GM12891 (cell line): ENCODE data around the gene KCNS1. TPM values are rescaled to one million over a fixed set of nuclear protein-coding genes. Genes with fewer than 3 reads are reported as not detected.
A peak's percentile ranks its signal among the peaks of the same experiment; 100 is the strongest.
"Not testable (repeated sequence)": the region's sequence is repeated elsewhere in the genome, so short reads cannot be mapped to it uniquely, and the experiment has no call there.

ENCODE experiments used
- DNase-seq: peaks from one replicate; pipeline ENCODE4 v3.0.0; 2011; ENCODE audit warnings: low spot score; ENCODE audit not compliant: insufficient read length
- FAIRE-seq: peaks from 2 replicates; lab custom pipeline; 2011; peaks lifted over from hg19 to GRCh38; lab: Jason Lieb, UNC
- PAX5 ChIP-seq: IDR thresholded peaks from 2 replicates; pipeline ENCODE4 v1.6.1; 2011; ENCODE audit warnings: low read length, moderate library complexity, mild to moderate bottlenecking; ENCODE audit not compliant: insufficient read depth, severe bottlenecking
- POLR2A ChIP-seq: IDR thresholded peaks from 2 replicates; pipeline ENCODE4 v1.6.1; 2011; ENCODE audit warnings: low read depth, low read length, control low read depth
- POLR2AphosphoS5 ChIP-seq: IDR thresholded peaks from 2 replicates; pipeline ENCODE4 v1.6.1; 2011; ENCODE audit warnings: low read depth, low read length, control low read depth
- POU2F2 ChIP-seq: IDR thresholded peaks from 2 replicates; pipeline ENCODE4 v1.6.1; 2011; ENCODE audit warnings: low read depth, mild to moderate bottlenecking, control low read depth, low read length, moderate library complexity
- SPI1 ChIP-seq: IDR thresholded peaks from 2 replicates; pipeline ENCODE4 v1.6.1; 2011; ENCODE audit warnings: low read depth, low read length, control low read depth
- TAF1 ChIP-seq: IDR thresholded peaks from 2 replicates; pipeline ENCODE4 v1.6.1; 2011; ENCODE audit warnings: low read depth, low read length, control low read depth
- polyA plus RNA-seq: library from polyadenylated mRNA; unstranded; fragments of >200 nt; gene quantifications from one replicate; pipeline ENCODE4 v1.2.1, GENCODE V29; 2012; ENCODE audit warnings: low read depth, missing spikeins, inconsistent platforms; ENCODE audit not compliant: missing spikeins

KCNS1 gene, protein sequence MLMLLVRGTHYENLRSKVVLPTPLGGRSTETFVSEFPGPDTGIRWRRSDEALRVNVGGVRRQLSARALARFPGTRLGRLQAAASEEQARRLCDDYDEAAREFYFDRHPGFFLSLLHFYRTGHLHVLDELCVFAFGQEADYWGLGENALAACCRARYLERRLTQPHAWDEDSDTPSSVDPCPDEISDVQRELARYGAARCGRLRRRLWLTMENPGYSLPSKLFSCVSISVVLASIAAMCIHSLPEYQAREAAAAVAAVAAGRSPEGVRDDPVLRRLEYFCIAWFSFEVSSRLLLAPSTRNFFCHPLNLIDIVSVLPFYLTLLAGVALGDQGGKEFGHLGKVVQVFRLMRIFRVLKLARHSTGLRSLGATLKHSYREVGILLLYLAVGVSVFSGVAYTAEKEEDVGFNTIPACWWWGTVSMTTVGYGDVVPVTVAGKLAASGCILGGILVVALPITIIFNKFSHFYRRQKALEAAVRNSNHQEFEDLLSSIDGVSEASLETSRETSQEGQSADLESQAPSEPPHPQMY
- not detected for polyA plus RNA-seq

- no peak for DNase-seq
- no peak for FAIRE-seq
- TF ChIP-seq POLR2A (no peak), SPI1 (no peak)
These were observed at the start of gene KCNS1 for GRCh38 chr20:45100563-45101245. KCNS1 (minus strand) TSS chr20:45101127; CDS start chr20:45099236, 1,891 bp downstream.

- FAIRE-seq (no peak), DNase-seq (no peak)
- no peak for TF ChIP-seq POLR2AphosphoS5
- TF ChIP-seq PAX5, result no peak
- TF ChIP-seq POLR2A, result no peak
- TF ChIP-seq POU2F2, result no peak
- TF ChIP-seq SPI1, result no peak
- TF ChIP-seq TAF1, result no peak
These were observed 48.1 kb upstream of the KCNS1 start for GRCh38 chr20:45149062-45149461.

DNA sequence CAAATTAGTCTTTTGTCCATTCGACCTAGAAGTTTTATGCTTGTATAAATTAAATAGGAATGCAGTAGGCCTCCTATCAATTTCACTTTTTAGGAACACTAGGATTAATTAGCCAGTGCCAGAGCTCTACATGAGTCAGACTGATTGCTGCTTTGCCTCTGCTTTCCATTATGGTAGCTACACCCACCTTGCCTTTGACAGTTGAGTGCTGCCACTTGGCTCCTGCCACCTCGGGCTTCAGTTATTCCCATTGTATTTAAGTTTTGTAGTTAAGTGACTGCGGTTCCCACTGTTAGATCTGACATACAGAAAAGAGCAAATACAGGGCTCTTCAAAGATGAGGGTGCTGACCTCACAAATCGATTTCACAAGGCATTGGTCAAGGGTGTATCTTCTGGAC lies 39.9 kb upstream of the KCNS1 start:
- FAIRE-seq (no peak), DNase-seq (no peak)
- TF ChIP-seq TAF1 (no peak), POLR2A (no peak), POLR2AphosphoS5 (no peak), PAX5 (no peak), SPI1 (no peak), POU2F2 (no peak)

DNA sequence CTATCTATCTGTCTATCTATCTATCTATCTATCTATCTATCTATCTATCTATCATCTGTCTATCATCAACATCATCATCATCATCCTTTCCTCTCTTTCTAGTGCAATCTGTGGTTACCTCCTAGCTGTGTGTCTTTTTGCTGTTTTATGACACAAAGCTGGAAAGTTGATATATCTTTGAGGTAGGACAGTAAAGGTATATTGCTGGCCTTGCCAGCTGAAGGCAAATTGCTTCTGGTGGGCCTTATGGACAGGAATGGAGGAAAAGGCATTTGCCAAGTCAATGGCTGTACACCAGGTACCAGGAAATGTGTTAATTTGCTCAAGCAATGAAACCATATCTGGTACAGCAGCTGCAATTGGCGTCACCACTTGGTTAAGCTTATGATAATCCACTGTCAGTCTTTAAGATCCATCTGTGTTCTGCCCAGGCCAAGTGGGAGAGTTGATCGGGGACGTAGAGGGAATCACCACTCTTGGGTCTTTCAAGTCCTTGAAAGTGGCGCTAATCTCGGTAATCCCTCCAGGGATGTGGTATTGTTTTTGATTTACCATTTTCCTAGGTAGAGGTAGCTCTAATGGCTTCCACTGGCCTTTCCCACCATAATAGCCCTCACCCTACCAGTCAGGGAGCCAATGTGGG lies 38.9 kb upstream of the KCNS1 start:
- not testable (repeated sequence) for FAIRE-seq, DNase-seq

- FAIRE-seq (no peak), DNase-seq (peak; percentile 33)
- no peak for TF ChIP-seq POLR2A
- TF ChIP-seq TAF1, result no peak
- TF ChIP-seq PAX5, result no peak
- TF ChIP-seq POU2F2, result no peak
- TF ChIP-seq POLR2AphosphoS5, result no peak
- no peak for TF ChIP-seq SPI1
These were observed 37.8 kb upstream of the KCNS1 start for GRCh38 chr20:45138561-45139300.

GRCh38 chr20:45136911-45137310 lies 36.0 kb upstream of the KCNS1 start:
- FAIRE-seq, result no peak
- DNase-seq, result no peak
- TF ChIP-seq TAF1, result no peak
- TF ChIP-seq POLR2A, result no peak
- no peak for TF ChIP-seq SPI1
- TF ChIP-seq POLR2AphosphoS5, result no peak
- no peak for TF ChIP-seq POU2F2
- no peak for TF ChIP-seq PAX5

DNA sequence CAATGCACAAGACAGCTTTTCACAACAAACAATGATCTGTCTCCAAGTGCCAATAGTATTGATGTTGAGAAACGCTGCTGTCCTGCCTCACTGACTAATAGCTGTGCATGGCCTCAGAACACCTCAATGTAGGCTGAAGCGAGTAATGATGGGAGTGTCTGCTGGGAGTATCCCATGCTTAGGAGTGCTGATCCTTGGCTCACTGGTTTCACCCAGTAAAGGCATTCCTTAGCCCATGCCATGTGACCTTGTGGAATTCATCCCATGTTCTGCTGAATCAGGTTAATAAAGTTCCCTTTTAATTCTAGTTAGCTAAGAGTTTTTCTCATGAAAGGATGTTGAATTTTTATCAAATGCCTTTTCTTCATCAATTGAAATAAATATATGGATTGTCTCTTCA lies 27.2 kb upstream of the KCNS1 start:
- FAIRE-seq, result peak; percentile 9

GRCh38 chr20:45124365-45124764 lies 23.4 kb upstream of the KCNS1 start, which contains the start of gene WFDC12:
WFDC12 (minus strand) TSS chr20:45124465; CDS start chr20:45124447, 18 bp downstream.
- DNase-seq, result no peak
- no peak for FAIRE-seq
- TF ChIP-seq POU2F2 (no peak), POLR2AphosphoS5 (no peak), PAX5 (no peak), POLR2A (no peak), SPI1 (no peak), TAF1 (no peak)

More for the DNA sequence above, 27.2 kb upstream of the KCNS1 start:
- DNase-seq, result no peak
- TF ChIP-seq SPI1 (no peak), POLR2AphosphoS5 (no peak), POU2F2 (no peak), PAX5 (no peak), POLR2A (no peak), TAF1 (no peak)

GRCh38 chr20:45121388-45121787 lies 20.5 kb upstream of the KCNS1 start:
- DNase-seq (no peak), FAIRE-seq (no peak)
- TF ChIP-seq SPI1 (no peak), PAX5 (no peak), POLR2AphosphoS5 (no peak), POLR2A (no peak), POU2F2 (no peak), TAF1 (no peak)
